ENCODE data around the gene TEC. TPM values are rescaled to one million over a fixed set of nuclear protein-coding genes. Genes with fewer than 3 reads are reported as not detected.

The TEC gene
- total and polyA plus RNA-seq, 9 of the 15 experiments (the other 6 are each of a cell fraction or from before 2014, with no cell fraction given) = 5.3 to 14.7 (median 8.8) TPM

GRCh38 chr4:48203819-48204218, 65.8 kb downstream of the TEC start (continued):
- peak; percentile 86 for TF ChIP-seq CREB1 (IDR thresholded peaks at IDR 0.05)
- TF ChIP-seq CREB1 (CRISPR knock-in tag; IDR thresholded peaks at IDR 0.05) = no peak; the same call in 1 of the 2 replicates
- TF ChIP-seq SIN3A (IDR thresholded peaks at IDR 0.05; ENCODE audit: borderline replicate concordance in 2 of 2, control insufficient read depth in 1 of 2, low read depth in 2 of 2, low read length in 2 of 2) = 0 out of 4 replicates have a peak, but pooled peaks of 1 of the 2 experiments have one; percentile 2
- no peak for TF ChIP-seq KLF1 (tag; IDR thresholded peaks at IDR 0.05)
- peak; percentile 95 for TF ChIP-seq NFIC (IDR thresholded peaks at IDR 0.05)
- no peak for TF ChIP-seq L3MBTL2 (IDR thresholded peaks at IDR 0.05)
- peak; percentile 84 for TF ChIP-seq MYNN (IDR thresholded peaks at IDR 0.05)
- TF ChIP-seq MYNN (CRISPR knock-in tag; IDR thresholded peaks at IDR 0.05) = no peak
- no peak for TF ChIP-seq POLR2H (tag; IDR thresholded peaks at IDR 0.05; ENCODE audit: low read depth)
- TF ChIP-seq HDAC8 (tag; IDR thresholded peaks at IDR 0.05) = no peak
- peak; percentile 31 to 83 for TF ChIP-seq NCOA2 (IDR thresholded peaks at IDR 0.05; ENCODE audit: partially characterized antibody in 2 of 2)
- TF ChIP-seq ZSCAN29 (IDR thresholded peaks at IDR 0.05) = no peak
- TF ChIP-seq ZNF77 (CRISPR knock-in tag; IDR thresholded peaks at IDR 0.05) = no peak
- no peak for TF ChIP-seq POLR2B (IDR thresholded peaks at IDR 0.05; ENCODE audit: low read depth, partially characterized antibody)
- TF ChIP-seq NBN (IDR thresholded peaks at IDR 0.05; ENCODE audit: low read depth) = peak; percentile 80; the same call in 1 of the 2 replicates
- TF ChIP-seq YY1 (IDR thresholded peaks at IDR 0.05; ENCODE audit: borderline replicate concordance in 1 of 3, control insufficient read depth in 1 of 3, extremely low read depth in 1 of 3, insufficient read depth in 3 of 3, insufficient read length in 1 of 3, insufficient replicate concordance in 2 of 3, low read depth in 1 of 3, low read length in 2 of 3) = peak in 1 of 3 experiments; percentile 82
- no peak for TF ChIP-seq USF1 (CRISPR knock-in tag; IDR thresholded peaks at IDR 0.05)
- TF ChIP-seq ZNF717 (CRISPR knock-in tag; IDR thresholded peaks at IDR 0.05) = no peak
- TF ChIP-seq LCOR (CRISPR knock-in tag; IDR thresholded peaks at IDR 0.05) = peak; percentile 88
- no peak for TF ChIP-seq CBX1 (IDR thresholded peaks at IDR 0.05; ENCODE audit: low read depth)
- peak; percentile 70; the same call in 1 of the 2 replicates for TF ChIP-seq ZNF274 (IDR thresholded peaks at IDR 0.05; ENCODE audit: borderline replicate concordance, low read depth, low read length)
- TF ChIP-seq EGR1 (conservative IDR thresholded peaks at IDR 0.05) = no peak; the same call in 1 of the 2 replicates
- TF ChIP-seq TAF1 (IDR thresholded peaks at IDR 0.05; ENCODE audit: control insufficient read depth, extremely low read depth, insufficient read depth, low read length, severe bottlenecking) = no peak
- no peak for TF ChIP-seq ZNF133 (CRISPR knock-in tag; IDR thresholded peaks at IDR 0.05)
- TF ChIP-seq ZNF140 (CRISPR knock-in tag; IDR thresholded peaks at IDR 0.05) = no peak
- TF ChIP-seq FIP1L1 (IDR thresholded peaks at IDR 0.05; ENCODE audit: low read depth, low read length, poor library complexity, severe bottlenecking) = no peak
- TF ChIP-seq ZNF79 (CRISPR knock-in tag; IDR thresholded peaks at IDR 0.05; ENCODE audit: low read depth) = no peak
- TF ChIP-seq ZNF780A (CRISPR knock-in tag; IDR thresholded peaks at IDR 0.05) = no peak
- no peak for TF ChIP-seq PTTG1 (tag; IDR thresholded peaks at IDR 0.05; ENCODE audit: low read depth)
- no peak for TF ChIP-seq CEBPB (tag; IDR thresholded peaks at IDR 0.05)
- TF ChIP-seq NFE2 (IDR thresholded peaks at IDR 0.05; ENCODE audit: low read depth) = peak; percentile 78

Data from K562 (cell line).